H1 (cell line): ENCODE measurements around the gene FOXA3. TPM values are rescaled to one million over a fixed set of nuclear protein-coding genes. Genes with fewer than 3 reads are reported as not detected.

ENCODE experiments used
- CTCF ChIA-PET: fragments of 300-600 bp; sonication (Branson Sonifier 250); formaldehyde crosslinking; loops from one replicate; lab custom pipeline; 2021; ENCODE audit not compliant: partially characterized antibody; lab: Charles Lee
- POLR2A ChIA-PET: fragments of 300-600 bp; sonication (Branson Sonifier 250); formaldehyde crosslinking; loops from one replicate; lab custom pipeline; 2021; ENCODE audit warnings: inconsistent platforms; ENCODE audit not compliant: partially characterized antibody; lab: Charles Lee
- DNase-seq, 2 experiments: peaks; one replicate each; pipeline versions ENCODE4 v3.0.0 to v3.0.0-alpha.2; 2010 to 2022; ENCODE audit warnings: low spot score in 2 of 2, low read depth in 1 of 2, mixed read lengths in 1 of 2
- FAIRE-seq: peaks from 2 replicates; lab custom pipeline; 2011; peaks lifted over from hg19 to GRCh38; lab: Jason Lieb, UNC
- H2AFZ ChIP-seq: 2 replicates; pipeline ENCODE4 v1.8.1; 2012; ENCODE audit warnings: low read length, inconsistent platforms
- H2AK5ac ChIP-seq: 2 replicates; pipeline ENCODE4 v1.6.1; 2013; ENCODE audit warnings: low read depth, low read length
- H2BK120ac ChIP-seq: replicated peaks from 2 replicates; pipeline ENCODE3; 2013; ENCODE audit warnings: low read depth, low read length, inconsistent platforms
- H2BK12ac ChIP-seq: 2 replicates; pipeline ENCODE4 v1.6.1; 2013; ENCODE audit warnings: low read depth, low read length
- H2BK15ac ChIP-seq: 2 replicates; pipeline ENCODE4 v1.6.1; 2013; ENCODE audit warnings: low read length
- H2BK20ac ChIP-seq: 2 replicates; pipeline ENCODE4 v1.6.1; 2013; ENCODE audit warnings: low read length
- H2BK5ac ChIP-seq: 2 replicates; pipeline ENCODE4 v1.6.1; 2013; ENCODE audit warnings: low read depth, low read length
- H3K14ac ChIP-seq: 2 replicates; pipeline ENCODE4 v1.6.1; 2013; ENCODE audit warnings: inconsistent platforms; ENCODE audit not compliant: insufficient read length
- H3K18ac ChIP-seq: 2 replicates; pipeline ENCODE4 v1.6.1; 2013; ENCODE audit warnings: low read length; ENCODE audit errors: extremely low read depth
- H3K23ac ChIP-seq: 2 replicates; pipeline ENCODE4 v1.6.1; 2013; ENCODE audit warnings: inconsistent platforms; ENCODE audit not compliant: insufficient read length
- H3K23me2 ChIP-seq: 2 replicates; pipeline ENCODE4 v1.6.1; 2013; ENCODE audit warnings: low read depth, low read length
- H3K27ac ChIP-seq: 2 replicates; pipeline ENCODE4 v1.6.1; 2011; ENCODE audit warnings: low read depth, low read length, inconsistent platforms
- H3K27me3 ChIP-seq, 4 experiments: replicated peaks in 1 of 4; 1 replicate in 1 of 4; 2 replicates in 3 of 4; pipeline versions ENCODE4 v1.6.1 to v1.8.1; 2011 to 2013; ENCODE audit warnings: low read length in 3 of 4, mild to moderate bottlenecking in 3 of 4, inconsistent platforms in 2 of 4, mixed read lengths in 2 of 4, moderate library complexity in 1 of 4; ENCODE audit not compliant: control insufficient read depth in 3 of 4, insufficient read depth in 3 of 4; ENCODE audit errors: extremely low read depth in 1 of 4
- H3K36me3 ChIP-seq, 4 experiments: 2 replicates each; pipeline versions ENCODE4 v1.6.1 to v1.8.1; 2011 to 2013; ENCODE audit warnings: mild to moderate bottlenecking in 4 of 4, low read length in 3 of 4, moderate library complexity in 2 of 4, control low read depth in 1 of 4, inconsistent platforms in 1 of 4; ENCODE audit not compliant: insufficient read depth in 4 of 4, control insufficient read depth in 2 of 4
- H3K4ac ChIP-seq: replicated peaks from 2 replicates; pipeline ENCODE3; 2013; ENCODE audit warnings: low read length, low read depth, mixed read lengths, inconsistent platforms; ENCODE audit not compliant: insufficient read length
- H3K4me1 ChIP-seq, 4 experiments: replicated peaks in 1 of 4; 1 replicate in 1 of 4; 2 replicates in 3 of 4; pipeline versions ENCODE4 v1.6.1 to v1.8.1; 2011 to 2013; ENCODE audit warnings: low read length in 3 of 4, inconsistent platforms in 2 of 4, mixed read lengths in 1 of 4; ENCODE audit not compliant: insufficient read depth in 4 of 4, control insufficient read depth in 3 of 4
- H3K4me2 ChIP-seq, 2 experiments: 2 replicates each; pipeline versions ENCODE4 v1.6.1 to v1.8.1; 2011 to 2013; ENCODE audit warnings: low read depth in 2 of 2, low read length in 2 of 2, control low read depth in 1 of 2, inconsistent platforms in 1 of 2, mild to moderate bottlenecking in 1 of 2; ENCODE audit not compliant: insufficient read depth in 1 of 2
- H3K4me3 ChIP-seq, 4 experiments: fragments of 200-600, 300-600 bp in 1 of 4; sonication (generic), shearing (Covaris generic), sonication (Bioruptor Twin) in 1 of 4; 2 replicates each; pipeline versions ENCODE4 v1.5.1 to v1.8.1; 2011 to 2016; ENCODE audit warnings: low read length in 4 of 4, low read depth in 3 of 4, control low read depth in 2 of 4, inconsistent platforms in 2 of 4, mild to moderate bottlenecking in 2 of 4, mixed read lengths in 1 of 4, moderate library complexity in 1 of 4; ENCODE audit not compliant: insufficient read depth in 2 of 4; ENCODE audit errors: extremely low read depth in 1 of 4
- H3K56ac ChIP-seq: replicated peaks from 2 replicates; pipeline ENCODE3; 2013; ENCODE audit warnings: low read depth, mild to moderate bottlenecking, mixed read lengths, low read length, inconsistent platforms; ENCODE audit not compliant: insufficient read length
- H3K79me1 ChIP-seq: 2 replicates; pipeline ENCODE4 v1.6.1; 2013; ENCODE audit warnings: low read depth, low read length, control low read depth
- H3K79me2 ChIP-seq, 2 experiments: 2 replicates each; pipeline versions ENCODE4 v1.6.1 to v1.8.1; 2012 to 2013; ENCODE audit warnings: low read length in 2 of 2, mild to moderate bottlenecking in 2 of 2, inconsistent platforms in 1 of 2; ENCODE audit not compliant: insufficient read depth in 2 of 2, control insufficient read depth in 1 of 2
- H3K9ac ChIP-seq, 4 experiments: replicated peaks in 1 of 4; 1 replicate in 1 of 4; 2 replicates in 3 of 4; pipeline versions ENCODE4 v1.6.1 to v1.8.1; 2011 to 2013; ENCODE audit warnings: low read depth in 3 of 4, low read length in 3 of 4, control low read depth in 2 of 4, mild to moderate bottlenecking in 2 of 4, moderate library complexity in 2 of 4, inconsistent platforms in 1 of 4; ENCODE audit errors: extremely low read depth in 1 of 4
- H3K9me3 ChIP-seq, 2 experiments: 2 replicates each; pipeline versions ENCODE4 v1.6.1 to v1.8.1; 2012 to 2013; ENCODE audit warnings: mild to moderate bottlenecking in 2 of 2, moderate library complexity in 2 of 2, control low read depth in 1 of 2, inconsistent platforms in 1 of 2, low read depth in 1 of 2, low read length in 1 of 2, mixed read lengths in 1 of 2; ENCODE audit not compliant: insufficient read depth in 2 of 2
- H4K20me1 ChIP-seq, 2 experiments: replicated peaks in 1 of 2; 2 replicates each; pipeline versions ENCODE3 to v1.8.1; 2011 to 2013; ENCODE audit warnings: inconsistent platforms in 2 of 2, low read length in 2 of 2, mild to moderate bottlenecking in 1 of 2; ENCODE audit not compliant: insufficient read depth in 2 of 2, control insufficient read depth in 1 of 2
- H4K5ac ChIP-seq: 2 replicates; pipeline ENCODE4 v1.6.1; 2013; ENCODE audit warnings: low read length, low read depth, mixed read lengths, inconsistent platforms; ENCODE audit not compliant: insufficient read length
- H4K8ac ChIP-seq: 2 replicates; pipeline ENCODE4 v1.8.0; 2013; ENCODE audit warnings: mild to moderate bottlenecking, moderate library complexity, low read length, inconsistent platforms; ENCODE audit not compliant: insufficient read depth; ENCODE audit errors: extremely low read depth
- H4K91ac ChIP-seq: replicated peaks from 2 replicates; pipeline ENCODE3; 2013; ENCODE audit warnings: low read length, mixed read lengths, inconsistent platforms; ENCODE audit not compliant: insufficient read length
- PHF8 ChIP-seq: fragments of 200-600 bp; sonication (generic); conservative IDR thresholded peaks from 2 replicates; pipeline ENCODE4 v1.7.1; 2012; ENCODE audit warnings: low read depth, mild to moderate bottlenecking, inconsistent platforms, low read length, moderate library complexity
- SAP30 ChIP-seq: fragments of 300-600 bp; sonication (generic); IDR thresholded peaks from 2 replicates; pipeline ENCODE4 v1.7.1; 2012; ENCODE audit warnings: low read length, moderate library complexity, mild to moderate bottlenecking, inconsistent platforms; ENCODE audit not compliant: insufficient read depth, insufficient replicate concordance
- TBP ChIP-seq: IDR thresholded peaks from 2 replicates; pipeline ENCODE4 v1.6.1; 2011; ENCODE audit warnings: low read depth, low read length, improper control_type of control experiment
- WGBS, 2 experiments: shearing (Covaris generic) in 1 of 2; methylation state at CpG; one replicate each; pipeline versions ENCODE4 v1.1.6 to v1.1.7; 2013 to 2015; ENCODE audit warnings: low lambda C conversion rate in 2 of 2, mixed read lengths in 2 of 2, inconsistent platforms in 1 of 2, low coverage in 1 of 2, missing lambda C conversion rate in 1 of 2; ENCODE audit not compliant: insufficient replicate concordance in 2 of 2, insufficient coverage in 1 of 2, insufficient read length in 1 of 2; ENCODE audit errors: extremely low coverage in 1 of 2, missing lambda C conversion rate in 1 of 2; 5-methylcytosine and 5-hydroxymethylcytosine counted together
- polyA plus RNA-seq, 7 experiments: library from polyadenylated mRNA; depleted of rRNA in 3 of 7; stranded (reverse) in 5 of 7; unstranded in 2 of 7; fragments of >200 nt in 5 of 7; fragments of 200-250 nt in 2 of 7; gene quantifications; 1 replicate in 5 of 7; 2 replicates in 1 of 7; 4 replicates in 1 of 7; pipeline versions ENCODE4 v1.2.1 to v1.2.3, GENCODE V29; 2011 to 2013; ENCODE audit warnings: missing spikeins in 2 of 7, mixed read lengths in 2 of 7
- total RNA-seq: library from RNA; stranded (reverse); fragmentation: NEBNext Ultra II Directional; extraction: Animal tissue kit (Norgen Biotek cat#: 25700); gene quantifications from 2 replicates; pipeline ENCODE4 v1.2.1, GENCODE V29; 2021

The FOXA3 gene
- total and polyA plus RNA-seq, 2 of the 8 experiments (the other 6 are each of a cell fraction or from before 2014, with no cell fraction given): 20.2 to 49.1 TPM

GRCh38 chr19:45900738-45901431 is 36.8 kb downstream of the FOXA3 start:
- no peak for DNase-seq

More at GRCh38 chr19:45900738-45901431, 36.8 kb downstream of the FOXA3 start:
- no peak overlapping the region for H3K56ac ChIP-seq
- H2AK5ac ChIP-seq: no peak overlapping the region
- H2BK15ac ChIP-seq: no peak overlapping the region
- peak overlapping the region; percentile 89; the same call in 1 of the 2 replicates for H4K8ac ChIP-seq
- H3K27me3 ChIP-seq: peaks cover 0 to 16% (median 11%) of the 10 kb centered on the region in 4 experiments; a peak in 6 of 7 replicates
- H3K9ac ChIP-seq: peak overlapping the region in 1 of 4 experiments; percentile 2; a peak in 1 of 7 replicates
- peak overlapping the region; percentile 83 to 95 for H3K4me2 ChIP-seq
- no peak overlapping the region for H2BK12ac ChIP-seq
- H3K23ac ChIP-seq: no peak overlapping the region
- no peak overlapping the region for H3K18ac ChIP-seq
- H3K4me1 ChIP-seq: peaks cover 0 to 2% (median under 1%) of the 10 kb centered on the region in 4 experiments; a peak in 3 of 7 replicates
- H2BK5ac ChIP-seq: no peak overlapping the region
- H3K79me2 ChIP-seq: no peaks in the 10 kb centered on the region
- H3K4ac ChIP-seq: no peak overlapping the region
- 45% methylated on average over 13 of the region's 22 CpGs; no CpG with 5 or more reads in 1 of the 2 experiments for WGBS, 2 experiments
- FAIRE-seq: no peak
- H4K91ac ChIP-seq: no peak overlapping the region
- H3K23me2 ChIP-seq: peaks cover 22% of the 10 kb centered on the region; the same call in 1 of the 2 replicates
- no peak overlapping the region for H4K5ac ChIP-seq
- no peaks in the 10 kb centered on the region for H3K9me3 ChIP-seq
- no peak overlapping the region for H2BK20ac ChIP-seq
- H2BK120ac ChIP-seq: no peak overlapping the region
- ChIA-PET CTCF (interaction anchor here (0.7 to 3.2 kb wide), 5 partner anchors 11 to 106 kb away, joined by 3 to 9 read pairs (median 3); no protein-coding TSS in a partner anchor), POLR2A (interaction anchor here (0.7 to 3.4 kb wide), 6 partner anchors 9 to 84 kb away, joined by 3 to 21 read pairs (median 5); no protein-coding TSS in a partner anchor)
- no peak overlapping the region for H2AFZ ChIP-seq
- H3K27ac ChIP-seq: no peak overlapping the region
- peaks cover 2 to 10% of the 10 kb centered on the region in 2 experiments for H4K20me1 ChIP-seq
- peaks cover 0 to 8% (median 2%) of the 10 kb centered on the region in 4 experiments; a peak in 3 of 8 replicates for H3K36me3 ChIP-seq
- TF ChIP-seq SAP30 (no peak), TBP (0 out of 2 replicates have a peak, but pooled peaks have one; percentile 10), PHF8 (0 out of 2 replicates have a peak, but pooled peaks have one; percentile 41)
- H3K79me1 ChIP-seq: peaks cover 3% of the 10 kb centered on the region; the same call in 1 of the 2 replicates
- H3K4me3 ChIP-seq: peak overlapping the region; percentile 58 to 74 (median 66)
- no peak overlapping the region for H3K14ac ChIP-seq
